GM18907 (cell line): ENCODE data around the gene RPL27A.
"Not testable (repeated sequence)": the region's sequence is repeated elsewhere in the genome, so short reads cannot be mapped to it uniquely, and the experiment has no call there.

Source experiments
- ATAC-seq: cut with Tn5 transposase; IDR thresholded peaks from one replicate; pipeline ENCODE4 v1.9.1; 2021; ENCODE audit warnings: mild to moderate bottlenecking, moderate library complexity; ENCODE audit not compliant: unreplicated experiment

The RPL27A gene

DNA sequence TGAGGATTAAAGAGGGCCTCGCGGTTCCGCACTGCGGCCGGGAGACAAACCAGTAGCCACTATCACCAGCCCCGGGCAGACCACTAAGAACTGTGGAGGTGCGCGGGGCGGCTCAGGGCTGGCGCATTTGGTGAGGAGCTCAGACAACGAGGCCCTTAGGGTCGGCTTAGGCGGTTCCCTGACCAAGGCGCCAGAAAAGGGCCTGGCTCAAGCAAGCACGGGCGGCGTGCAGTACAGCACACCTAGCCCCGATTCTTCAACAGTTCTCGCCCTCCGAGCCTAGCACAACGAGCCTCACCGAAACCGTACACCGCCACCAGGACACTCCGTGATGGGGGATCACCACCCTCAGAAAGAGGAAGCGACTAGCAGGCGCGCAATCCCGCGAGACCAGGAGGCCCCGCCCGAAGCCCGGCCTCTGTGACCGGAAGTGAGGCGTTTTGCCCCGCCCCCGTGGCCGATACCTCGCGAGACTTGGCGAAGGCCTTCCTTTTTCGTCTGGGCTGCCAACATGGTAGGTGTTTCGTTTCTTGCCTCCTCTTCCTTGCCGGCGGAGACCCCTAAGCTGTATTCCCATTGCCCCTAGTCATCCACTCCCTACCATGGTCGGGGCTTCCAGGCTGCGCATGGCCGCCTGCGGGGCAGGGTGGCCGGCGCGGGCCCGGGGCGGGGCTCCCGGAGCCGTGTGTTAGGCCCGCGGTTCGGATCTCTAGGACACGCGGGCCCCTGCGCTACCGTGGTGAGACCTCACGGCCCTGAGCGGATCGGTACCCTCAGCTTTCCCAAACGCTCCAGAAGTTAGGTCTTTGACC is at the start of gene RPL27A, which contains the start of gene TRIM66:
TSS of gene RPL27A (plus strand) at position 490 of the 812 bp plus-strand sequence. CDS start at position 512, 22 bp downstream.
TSS of gene TRIM66 (minus strand) at position 363 of the 812 bp plus-strand sequence. CDS start 10,391 bp downstream, outside the sequence.
- ATAC-seq: peak; percentile 95

DNA sequence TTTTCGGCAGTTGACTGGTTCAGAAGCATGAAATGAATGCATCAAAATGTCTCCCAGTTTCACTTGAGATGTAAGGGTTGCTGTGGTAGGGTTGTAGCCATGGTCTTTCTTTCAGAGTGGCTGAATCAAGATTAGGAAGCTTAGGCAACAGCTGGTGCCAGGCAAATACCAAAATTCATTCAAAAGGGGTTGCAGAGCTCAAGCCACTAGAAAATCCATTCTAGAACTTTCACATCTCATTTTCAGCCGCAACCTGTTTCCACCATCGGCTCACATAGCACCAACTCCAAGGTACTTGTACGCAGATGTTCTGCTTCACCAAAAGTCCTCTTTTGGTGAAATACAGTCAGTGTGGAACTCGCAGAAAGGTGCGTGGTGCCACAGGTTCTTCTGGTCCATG is 48.1 kb upstream of the RPL27A start:
- ATAC-seq: no peak

- no peak for ATAC-seq
These were observed 46.5 kb upstream of the RPL27A start for GRCh38 chr11:8636127-8636526.

DNA sequence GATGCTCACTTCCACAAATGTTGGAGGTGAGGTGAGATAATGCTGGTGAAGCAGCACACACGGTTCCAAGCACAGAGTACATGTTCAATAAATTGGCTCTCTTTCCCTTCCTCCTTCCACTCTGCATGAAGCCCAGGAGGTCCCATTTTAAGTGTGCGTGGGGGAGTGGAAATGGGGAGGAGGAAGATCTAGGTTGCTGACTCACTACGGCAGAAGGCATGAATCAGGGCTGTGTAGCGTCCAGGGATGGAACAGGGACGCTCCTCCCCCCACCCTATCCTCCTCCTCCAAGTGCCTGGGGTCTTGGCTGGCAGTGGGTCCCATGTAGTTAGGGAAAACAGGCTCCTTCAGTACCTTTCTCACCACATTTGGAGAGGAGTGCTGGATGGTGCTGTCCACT is 44.3 kb upstream of the RPL27A start:
- no peak for ATAC-seq

DNA sequence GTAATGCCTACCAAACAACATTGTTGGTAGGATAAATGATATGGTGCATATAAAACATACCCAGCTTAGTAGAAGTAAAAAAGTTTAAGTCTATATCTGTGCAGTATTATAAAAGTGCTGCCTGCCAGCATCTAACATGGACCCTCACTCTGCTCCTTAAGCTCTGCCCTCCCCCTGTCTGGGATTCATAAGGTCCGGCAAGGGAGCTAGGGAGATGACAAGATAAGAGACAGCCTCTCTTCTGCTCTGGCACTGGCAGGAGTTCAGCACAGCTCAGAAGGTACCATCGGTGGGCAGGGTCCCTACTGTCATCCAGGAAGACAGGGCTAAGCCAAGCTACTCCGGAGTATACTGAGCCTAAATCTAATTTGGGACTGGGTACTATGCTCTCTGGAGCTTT is 42.9 kb upstream of the RPL27A start:
- ATAC-seq: no peak

DNA sequence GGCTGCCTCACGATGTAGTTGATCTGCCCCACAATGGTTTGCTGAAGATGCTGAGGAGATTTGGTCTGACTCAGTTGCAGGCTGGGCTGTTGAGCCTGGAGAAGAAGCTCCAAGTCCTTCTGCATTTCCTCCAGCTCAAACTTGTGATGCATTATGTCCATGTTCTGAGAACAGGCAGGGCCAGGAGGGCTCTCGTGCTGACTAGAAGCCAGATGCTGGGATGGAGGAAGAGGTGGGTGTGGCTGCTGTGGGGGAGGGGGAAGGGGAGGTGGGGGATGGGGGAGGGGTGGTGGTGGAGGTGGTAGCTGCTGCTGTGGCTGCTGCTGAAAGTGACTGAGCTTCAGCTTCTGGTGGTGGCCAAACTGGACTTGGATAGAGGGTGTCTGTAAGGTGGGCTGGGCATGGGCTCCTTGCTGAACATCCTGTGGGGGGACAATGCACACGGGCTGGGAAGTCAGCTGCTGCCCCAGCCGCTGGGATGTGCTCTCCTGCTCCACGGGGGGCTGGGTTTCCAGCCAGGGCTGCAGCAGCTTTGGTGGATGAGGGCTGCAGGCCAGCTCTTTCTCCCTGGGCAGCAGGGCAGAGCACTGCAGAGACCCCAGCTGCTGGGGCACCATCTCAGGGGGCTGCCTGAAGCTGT is 42.2 kb upstream of the RPL27A start:
- no peak for ATAC-seq

DNA sequence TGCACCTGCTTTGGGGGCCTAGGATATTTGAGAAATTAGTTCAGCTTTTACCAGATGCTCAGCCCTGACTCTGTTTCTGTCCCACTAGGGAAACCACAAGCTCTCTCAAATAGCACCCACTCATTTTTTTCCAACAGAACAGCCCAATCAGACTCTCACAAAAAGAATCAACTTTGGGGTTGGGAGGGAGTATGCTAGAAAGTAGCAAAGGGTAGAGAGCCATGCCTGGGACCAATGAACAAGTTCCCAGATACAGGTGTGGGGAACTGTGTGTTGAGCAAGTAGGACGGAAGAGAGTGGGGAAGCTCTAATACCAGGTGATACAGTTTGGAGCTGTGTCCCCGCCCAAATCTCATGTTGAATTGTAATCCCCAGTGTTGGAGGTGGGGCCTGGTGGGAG is 41.3 kb upstream of the RPL27A start:
- ATAC-seq: no peak

GRCh38 chr11:8642196-8642841 is 40.3 kb upstream of the RPL27A start:
- no peak for ATAC-seq

GRCh38 chr11:8646873-8647272 is 35.7 kb upstream of the RPL27A start:
- ATAC-seq: no peak

- no peak for ATAC-seq
These were observed 33.2 kb upstream of the RPL27A start for GRCh38 chr11:8649361-8649760.

- no peak for ATAC-seq
These were observed 32.1 kb upstream of the RPL27A start for GRCh38 chr11:8650401-8650990.

DNA sequence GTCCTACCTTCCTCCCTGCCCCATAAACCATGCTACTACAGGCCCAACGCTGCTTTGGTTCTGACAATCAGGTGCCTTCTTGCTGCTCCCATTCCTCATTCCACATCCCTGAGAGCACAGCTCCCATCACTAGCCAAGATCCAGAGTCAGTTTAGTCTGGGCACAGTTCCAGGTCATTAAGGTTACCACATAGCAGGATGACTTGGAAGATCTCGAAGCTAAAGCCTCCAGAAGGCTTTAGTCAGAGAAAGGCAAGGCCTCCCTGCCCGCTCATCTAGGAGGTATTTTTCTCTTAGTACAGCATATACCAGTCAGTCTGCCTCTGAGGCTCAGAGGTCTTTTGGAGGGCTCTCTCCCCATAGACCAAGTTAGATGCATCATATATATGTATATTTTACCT is 30.5 kb upstream of the RPL27A start:
- ATAC-seq: no peak

- ATAC-seq: no peak
These were observed 28.1 kb upstream of the RPL27A start for GRCh38 chr11:8654503-8654902.

GRCh38 chr11:8656291-8656690 is 26.3 kb upstream of the RPL27A start:
- no peak for ATAC-seq

DNA sequence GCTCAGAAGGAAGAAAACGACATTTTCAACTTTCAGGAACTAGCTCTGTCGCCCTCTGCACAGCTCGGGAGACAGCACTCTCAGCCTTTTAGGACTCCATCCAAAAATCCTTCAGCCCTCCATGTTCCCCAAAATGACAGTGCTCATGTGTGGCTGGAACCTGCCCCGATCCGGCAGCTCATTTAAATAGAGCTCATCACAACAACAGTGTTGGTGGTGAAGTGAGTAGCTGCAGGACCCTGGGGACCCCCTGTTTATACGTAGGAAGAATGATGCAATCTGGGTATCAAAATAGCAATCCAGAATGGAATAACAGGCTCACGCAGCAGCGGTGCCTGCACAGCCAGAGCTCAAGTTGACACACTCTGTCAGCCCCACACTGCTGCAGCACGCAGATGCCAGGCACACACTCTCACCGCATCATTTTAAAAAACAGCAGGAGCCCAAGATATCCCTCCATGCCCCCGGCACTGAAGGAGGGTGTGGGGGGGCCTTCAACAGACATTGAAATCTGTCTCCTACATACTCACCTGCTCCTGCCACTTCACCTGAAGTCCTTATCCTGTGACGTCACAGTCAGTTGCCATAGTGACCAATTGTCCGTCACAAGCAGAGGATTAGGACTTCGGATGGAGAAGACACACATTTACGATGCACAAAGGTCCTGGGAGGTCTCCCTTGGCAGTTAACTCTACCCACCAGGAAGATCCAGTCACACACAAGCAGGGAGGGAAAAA is 24.1 kb upstream of the RPL27A start:
- no peak for ATAC-seq

DNA sequence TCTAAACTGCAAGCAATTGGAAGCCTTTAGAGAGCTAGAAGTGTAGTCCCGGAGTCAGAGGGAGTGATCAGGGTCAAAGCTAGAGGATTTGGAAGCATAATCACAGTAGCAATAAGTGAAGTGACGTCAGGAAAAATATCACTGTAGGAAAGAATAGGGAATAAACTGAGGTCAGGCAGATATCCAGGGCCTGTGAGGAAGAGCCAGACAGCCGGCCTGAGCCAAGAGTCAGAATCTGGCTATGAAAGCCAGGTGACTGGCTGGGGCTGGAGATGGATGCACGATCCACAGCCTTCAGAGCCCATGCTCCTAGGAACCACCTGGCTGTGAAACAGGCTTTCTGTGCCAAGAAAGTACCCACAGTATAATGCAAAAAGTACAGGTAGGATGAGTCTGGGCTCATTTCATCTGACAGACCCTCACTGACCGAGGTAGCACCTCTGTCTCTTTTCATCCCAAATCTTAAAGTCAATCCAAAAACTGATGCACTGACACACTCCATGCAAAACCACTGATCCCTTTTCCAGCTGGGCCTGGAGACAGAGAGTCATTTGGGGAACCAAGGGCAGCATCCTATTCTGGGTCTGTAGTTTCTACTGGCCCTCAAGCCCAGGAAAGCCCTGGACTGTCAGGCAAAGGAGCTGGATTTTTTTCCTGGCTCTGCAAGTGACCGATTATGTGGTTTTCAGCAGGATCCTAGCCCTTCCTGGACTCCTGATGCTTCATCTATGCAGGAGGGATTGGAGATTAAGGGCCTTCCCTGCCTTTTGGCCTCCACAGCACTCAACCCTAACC is 21.4 kb upstream of the RPL27A start:
- ATAC-seq: no peak

GRCh38 chr11:8665222-8665621 is 17.4 kb upstream of the RPL27A start:
- no peak for ATAC-seq

DNA sequence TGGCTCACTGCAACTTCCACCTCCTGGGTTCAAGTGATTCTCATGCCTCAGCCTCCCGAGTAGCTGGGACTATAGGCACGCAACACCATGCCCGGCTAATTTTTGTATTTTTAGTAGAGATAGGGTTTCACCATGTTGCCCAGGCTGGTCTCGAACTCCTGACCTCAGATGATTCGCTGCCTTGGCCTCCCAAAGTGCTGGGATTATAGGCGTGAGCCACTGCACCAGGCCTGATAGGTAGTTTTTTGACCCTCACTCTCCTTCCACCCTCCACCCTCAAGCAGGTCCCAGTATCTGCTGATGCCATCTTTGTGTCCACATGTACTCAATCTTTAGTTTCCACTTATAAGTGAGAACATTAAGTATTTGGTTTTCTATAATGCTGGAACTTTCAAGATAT is 12.5 kb upstream of the RPL27A start:
- ATAC-seq: not testable (repeated sequence)

GRCh38 chr11:8671193-8671612 is 11.4 kb upstream of the RPL27A start:
- no peak for ATAC-seq

GRCh38 chr11:8671651-8672062 is 10.9 kb upstream of the RPL27A start:
- no peak for ATAC-seq
